GM18526 (cell line): ENCODE data around the gene PLCG2.

ENCODE experiments used
- POLR2A ChIP-seq: IDR thresholded peaks from 3 replicates; pipeline ENCODE4 v1.6.1; 2011; ENCODE audit not compliant: insufficient read length; ENCODE audit errors: extremely low read depth

The PLCG2 gene

DNA sequence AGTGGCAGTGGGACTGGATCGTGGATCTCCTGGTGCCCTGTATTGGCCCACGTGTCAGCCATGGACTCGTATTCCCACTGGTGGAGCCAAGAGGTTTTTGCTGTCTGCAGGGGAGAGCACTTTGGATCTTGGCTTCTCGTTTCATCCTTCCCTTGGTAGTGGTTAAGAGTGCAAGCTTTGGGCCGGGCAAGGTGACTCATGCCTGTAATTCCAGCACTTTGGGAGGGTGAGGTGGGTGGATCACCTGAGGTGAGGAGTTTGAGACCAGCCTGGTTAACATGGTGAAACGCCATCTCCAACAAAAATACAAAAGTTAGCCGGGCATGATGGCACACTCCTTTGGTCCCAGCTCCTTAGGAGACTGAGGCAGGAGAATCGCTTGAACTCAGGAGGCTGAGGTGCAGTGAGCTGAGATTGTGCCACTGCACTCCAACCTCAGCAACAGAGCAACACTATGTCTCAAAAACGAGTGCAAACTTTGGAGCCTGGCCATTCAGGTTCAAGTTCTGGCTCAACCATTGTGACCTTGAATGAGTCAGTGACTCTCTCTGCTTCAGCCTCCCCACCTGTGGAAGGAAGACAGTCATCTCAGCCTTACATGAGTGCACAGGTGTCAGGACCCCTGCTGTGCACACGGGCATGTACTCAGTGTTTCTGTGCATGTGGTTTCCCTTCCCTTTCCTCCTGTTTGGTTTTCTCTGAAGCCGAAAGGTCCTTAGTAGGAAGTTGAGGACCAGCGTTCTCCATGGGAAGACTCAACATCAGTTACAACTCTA is 57.4 kb downstream of the PLCG2 start:
- no peak for TF ChIP-seq POLR2A

DNA sequence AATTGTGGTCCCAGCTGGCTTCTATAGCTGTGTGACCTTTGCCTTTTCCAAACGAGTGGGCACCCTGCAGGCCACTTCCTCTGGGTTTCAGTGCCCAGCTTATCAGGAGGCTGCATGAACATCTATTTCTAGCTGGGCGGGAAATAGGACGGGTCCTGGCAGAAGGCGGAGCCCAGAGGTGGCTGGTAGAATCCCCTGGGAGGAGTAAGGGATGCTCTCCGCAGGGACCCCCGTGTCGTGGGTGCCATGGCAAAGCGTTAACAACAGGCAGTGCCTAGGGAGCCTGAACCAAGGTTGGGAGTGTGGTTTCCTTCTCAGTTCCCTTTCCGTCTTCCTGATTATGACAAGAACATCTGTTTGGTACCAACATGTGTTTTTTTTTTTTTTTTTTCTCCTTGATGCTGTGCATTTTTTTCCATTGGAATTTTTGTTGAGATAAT is 58.2 kb downstream of the PLCG2 start:
- TF ChIP-seq POLR2A, result no peak

DNA sequence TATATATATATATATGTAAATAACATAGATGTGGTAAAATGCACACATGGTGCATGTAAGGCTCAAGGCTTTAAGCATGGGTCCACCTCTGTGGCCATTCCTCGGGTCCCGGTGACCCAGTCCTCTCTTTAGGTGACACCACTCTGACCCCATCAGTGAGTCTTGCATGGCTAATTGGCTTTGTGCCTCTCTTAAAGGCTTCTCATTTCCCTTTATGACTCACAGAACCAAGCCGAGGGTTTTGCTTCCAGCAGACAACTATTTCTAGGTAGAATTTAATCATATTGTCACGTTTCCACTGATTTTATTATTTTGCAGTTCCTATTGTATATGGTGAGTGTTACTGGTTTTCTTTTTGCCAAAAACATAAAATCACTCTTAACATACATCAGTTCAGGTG is 59.7 kb downstream of the PLCG2 start:
- TF ChIP-seq POLR2A, result no peak

DNA sequence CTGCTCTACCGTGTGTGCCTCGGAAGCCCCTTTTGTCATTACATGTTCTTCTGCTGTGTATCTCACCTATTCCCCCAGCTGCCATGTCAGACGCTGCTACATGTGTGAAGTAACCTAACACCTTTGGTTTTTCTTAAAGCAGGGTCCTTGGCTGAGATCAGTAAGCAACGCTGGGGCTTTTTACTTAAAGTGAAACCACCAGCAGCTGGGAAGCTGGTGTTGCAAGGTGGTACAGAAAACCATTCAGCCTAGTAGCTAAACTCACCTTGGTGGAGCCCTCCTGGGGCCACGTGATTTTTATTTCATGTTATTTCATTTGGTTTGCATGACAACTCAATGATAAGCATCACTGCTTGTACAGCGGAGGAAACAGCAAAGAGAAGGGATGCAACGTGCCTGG is 62.6 kb downstream of the PLCG2 start:
- TF ChIP-seq POLR2A, result no peak

DNA sequence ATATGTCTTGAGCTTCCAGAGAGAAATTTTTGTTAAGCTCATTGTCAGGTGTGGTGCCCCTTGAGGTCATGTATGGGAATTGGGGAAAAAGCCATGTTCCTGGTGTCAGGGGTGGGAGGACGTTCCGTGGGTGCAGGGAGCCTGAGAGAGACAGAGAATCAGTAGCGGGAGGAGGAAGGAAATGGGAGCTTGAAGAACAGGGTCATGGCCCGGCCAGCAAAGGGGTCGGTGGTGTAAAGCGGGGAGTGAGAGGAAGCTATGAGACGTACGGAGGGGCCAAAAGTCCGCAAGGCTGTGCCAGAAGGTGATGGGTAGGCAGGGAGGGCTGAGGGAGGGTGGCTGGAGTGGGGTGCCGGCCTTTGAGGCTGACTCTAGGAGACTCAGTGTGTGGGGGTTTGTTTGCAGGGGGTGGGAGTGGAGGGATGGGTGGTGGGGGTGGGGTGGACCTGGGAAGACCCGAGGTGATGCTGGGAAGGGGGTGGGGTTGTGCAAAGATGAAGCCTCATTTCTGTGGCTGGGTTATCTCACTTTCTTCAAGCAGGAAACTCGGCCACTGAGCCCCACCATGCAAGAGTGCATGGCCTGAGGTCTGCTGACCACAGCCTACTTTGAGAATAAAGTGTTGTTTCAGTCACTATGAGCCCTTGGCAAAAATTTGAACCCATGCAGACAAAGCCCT is 63.6 kb downstream of the PLCG2 start:
- no peak for TF ChIP-seq POLR2A

DNA sequence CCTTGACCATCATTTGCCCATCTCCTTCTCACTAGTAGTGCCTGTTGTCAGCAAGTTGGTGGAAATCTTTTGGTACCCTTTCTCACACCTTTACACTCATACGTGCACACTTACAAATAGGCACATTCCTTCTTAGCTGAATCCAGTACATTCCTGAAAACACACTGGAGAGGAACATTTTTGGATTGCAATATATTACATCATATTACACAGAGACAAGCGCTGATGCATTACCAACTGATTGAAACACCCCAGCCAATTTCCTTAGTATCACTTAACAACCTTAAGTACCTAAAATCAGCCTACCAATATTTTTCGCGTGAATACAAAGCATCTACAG is 64.1 kb downstream of the PLCG2 start:
- no peak for TF ChIP-seq POLR2A

DNA sequence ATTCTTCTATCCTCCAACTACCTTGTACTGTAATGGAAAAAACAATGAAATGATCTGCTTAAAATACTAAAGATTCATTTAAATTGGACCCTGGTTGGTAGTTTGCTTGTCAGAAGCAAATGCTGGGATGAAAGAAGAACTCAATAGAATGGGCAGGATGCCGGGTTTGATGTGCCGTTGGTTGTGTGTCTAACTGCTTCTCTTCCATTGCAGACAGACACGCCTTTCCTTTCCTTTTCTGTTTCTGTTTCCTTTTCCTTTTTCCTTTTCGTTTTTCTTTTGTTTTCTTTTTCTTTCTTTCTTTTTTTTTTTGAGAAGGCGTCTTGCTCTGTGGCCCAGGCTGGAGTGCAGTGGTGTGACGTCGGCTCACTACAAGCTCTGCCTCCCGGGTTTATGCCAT is 64.6 kb downstream of the PLCG2 start:
- no peak for TF ChIP-seq POLR2A

DNA sequence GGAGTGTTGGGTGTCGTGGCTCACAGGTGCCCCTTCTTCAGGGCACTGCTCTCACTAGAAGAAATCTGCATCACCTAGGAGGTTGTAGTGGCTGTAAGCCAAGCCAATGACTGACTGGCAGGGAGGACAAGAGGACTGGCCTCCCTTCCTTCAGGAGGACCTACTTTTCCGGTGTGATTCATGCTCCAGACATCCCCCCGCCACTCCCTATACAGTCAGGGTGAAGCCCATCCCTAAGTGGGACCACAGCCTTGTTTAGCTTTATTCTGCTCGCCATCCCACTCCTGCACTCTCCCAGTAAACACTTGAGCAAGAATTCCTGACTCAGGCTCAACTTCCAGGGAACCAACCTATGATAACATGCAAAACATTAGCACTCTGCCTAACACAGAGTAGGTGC is 67.0 kb downstream of the PLCG2 start:
- no peak for TF ChIP-seq POLR2A

DNA sequence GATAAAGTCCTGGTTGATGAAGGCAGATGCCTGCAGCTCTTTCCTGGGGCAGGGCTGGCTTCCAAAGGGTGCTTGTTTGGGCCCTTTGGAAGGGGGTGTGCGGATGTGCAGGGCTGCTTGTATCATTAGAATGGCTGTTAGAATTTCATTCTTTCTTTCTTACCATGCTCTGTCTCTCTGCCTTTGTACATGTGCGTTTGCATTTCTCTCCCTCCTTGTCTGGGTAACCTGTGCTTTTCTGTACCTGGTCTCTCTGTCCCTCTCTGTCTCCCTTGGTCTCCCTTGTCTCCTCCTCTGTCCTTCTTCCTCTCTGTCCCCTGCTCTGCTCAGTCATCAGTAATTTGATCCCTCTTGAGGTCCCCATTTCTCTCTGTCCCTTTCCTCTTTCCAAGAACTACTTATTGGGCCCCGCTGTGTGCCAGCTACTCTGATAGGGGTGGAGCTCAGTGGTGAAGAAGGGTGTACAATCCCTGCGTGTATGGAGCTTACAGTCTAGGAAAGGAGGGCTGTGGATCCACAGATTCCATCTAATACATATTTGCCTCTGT is 69.3 kb downstream of the PLCG2 start:
- no peak for TF ChIP-seq POLR2A

DNA sequence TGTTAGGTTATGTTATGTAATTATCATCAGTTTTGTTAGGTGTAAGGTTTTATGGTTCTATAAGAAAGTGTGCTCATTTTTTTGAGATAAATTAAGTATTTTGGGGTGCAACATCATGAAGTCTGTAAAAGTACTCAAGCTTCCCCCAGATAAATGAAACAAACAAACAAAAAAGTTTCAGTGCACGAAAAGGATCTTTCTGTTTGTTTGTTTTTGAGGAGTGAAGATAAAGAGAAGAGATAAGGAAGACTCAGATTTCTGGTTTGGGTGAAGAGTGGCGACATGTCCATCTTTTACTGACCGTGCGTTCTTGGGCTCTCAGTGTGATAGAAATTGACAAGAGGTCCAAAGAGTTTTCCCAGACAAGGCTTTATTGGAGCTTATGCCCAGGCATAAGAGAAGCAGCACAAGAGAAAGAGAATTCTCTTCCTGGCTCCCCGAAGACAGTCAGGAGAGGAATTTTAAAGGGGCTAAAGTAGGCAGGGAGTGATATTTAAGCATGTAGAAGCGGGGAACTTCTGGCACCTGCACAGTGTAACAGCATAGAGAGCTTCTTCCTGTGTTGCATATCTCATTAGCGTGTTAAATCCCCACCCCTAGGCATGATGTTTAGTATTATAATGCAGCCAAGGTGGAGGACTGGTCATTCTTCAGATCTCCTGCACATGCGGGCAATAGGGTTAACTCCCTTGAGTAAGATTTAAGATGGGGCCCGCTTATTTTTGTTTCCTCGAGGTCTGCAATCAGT is 71.3 kb downstream of the PLCG2 start:
- TF ChIP-seq POLR2A, result no peak

DNA sequence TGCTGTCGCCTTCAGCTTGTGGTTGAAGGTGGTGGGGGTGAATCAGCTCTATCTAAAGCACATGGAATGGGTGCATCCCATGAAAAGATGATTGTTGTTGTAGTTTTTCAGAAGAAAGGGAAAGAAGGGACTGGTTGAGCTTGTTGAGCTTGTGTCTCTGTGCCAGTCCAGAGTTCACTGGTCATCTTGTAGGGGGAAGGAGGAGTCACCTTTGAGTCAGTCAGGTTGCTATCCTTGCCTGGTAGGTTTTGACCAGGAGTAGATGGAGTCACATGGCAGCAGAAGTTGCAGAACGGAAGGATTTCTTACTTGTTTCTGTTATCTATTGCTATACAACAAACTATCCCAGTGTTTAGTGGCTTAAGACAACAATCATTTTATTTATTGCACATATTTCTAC is 73.3 kb downstream of the PLCG2 start:
- TF ChIP-seq POLR2A, result no peak

DNA sequence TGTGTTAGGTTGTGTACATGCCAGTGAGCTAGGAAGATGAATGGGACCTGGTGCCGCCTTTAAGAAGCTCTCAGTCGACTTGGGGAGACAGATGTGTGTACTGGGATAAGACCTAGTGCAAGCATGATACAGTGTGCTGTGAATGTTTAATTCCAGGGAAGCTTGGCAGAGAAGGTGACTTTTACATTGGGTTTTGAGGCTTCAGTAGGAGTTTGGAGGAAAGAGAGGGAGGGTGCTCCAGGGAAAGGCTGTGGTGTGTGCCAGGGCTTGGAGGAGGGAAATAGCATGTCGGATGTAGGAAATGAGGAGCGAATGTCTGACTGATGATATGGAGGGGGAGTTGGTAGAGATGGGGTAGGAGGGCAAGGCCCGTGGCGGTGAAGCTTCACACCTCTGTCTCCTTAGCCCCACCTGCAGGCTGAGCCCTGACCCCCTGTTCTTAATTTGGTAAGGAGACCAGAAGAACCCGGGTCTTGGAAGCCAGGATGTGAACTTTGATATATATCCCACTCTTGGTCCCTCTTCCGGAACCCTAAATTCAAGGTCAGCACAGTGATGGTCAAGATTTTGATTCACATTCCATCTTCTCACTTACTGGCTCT is 76.6 kb downstream of the PLCG2 start:
- no peak for TF ChIP-seq POLR2A

DNA sequence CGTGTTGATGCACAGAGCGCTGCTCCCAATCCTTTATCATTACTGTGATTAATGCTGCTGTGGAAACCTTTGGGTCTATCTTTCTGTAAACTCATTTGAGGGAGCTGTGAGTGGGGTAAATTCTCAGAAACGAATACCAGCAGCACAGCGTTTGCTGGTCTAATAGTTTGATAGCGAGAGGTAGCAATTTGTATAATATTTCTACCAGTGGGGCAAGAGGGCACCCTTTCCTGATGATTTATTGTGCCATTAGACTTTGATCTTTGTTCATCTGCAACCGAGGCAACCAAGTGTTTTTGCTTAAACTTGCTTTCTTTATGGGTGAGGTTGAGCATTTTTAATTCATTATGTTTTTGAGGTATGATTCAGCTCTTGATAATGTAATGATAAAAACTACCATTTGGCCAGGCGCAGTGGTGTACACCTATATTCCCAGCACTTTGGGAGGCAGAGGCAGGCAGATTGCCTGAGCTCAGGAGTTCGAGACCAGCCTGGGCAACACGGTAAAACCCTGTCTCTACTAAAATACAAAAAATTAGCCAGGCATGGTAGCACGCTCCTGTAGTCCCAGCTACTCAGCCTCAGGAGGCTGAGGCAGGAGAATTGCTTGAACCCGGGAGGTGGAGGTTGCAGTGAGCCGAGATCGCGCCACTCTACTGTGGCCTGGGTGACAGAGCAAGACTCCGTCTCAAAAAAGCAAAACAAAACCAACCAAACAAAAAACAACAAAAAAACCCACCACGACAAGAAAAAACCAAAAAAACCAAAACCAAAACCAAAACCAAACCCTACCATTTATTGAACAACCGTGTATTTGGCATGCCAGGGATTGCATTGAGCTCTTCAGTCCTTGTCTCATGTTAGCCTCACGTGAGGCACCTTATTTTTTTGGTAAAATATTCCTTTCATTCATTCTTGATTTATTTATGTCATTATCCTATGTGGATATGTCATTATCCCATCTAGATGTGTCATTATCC is 81.5 kb downstream of the PLCG2 start:
- TF ChIP-seq POLR2A, result no peak

DNA sequence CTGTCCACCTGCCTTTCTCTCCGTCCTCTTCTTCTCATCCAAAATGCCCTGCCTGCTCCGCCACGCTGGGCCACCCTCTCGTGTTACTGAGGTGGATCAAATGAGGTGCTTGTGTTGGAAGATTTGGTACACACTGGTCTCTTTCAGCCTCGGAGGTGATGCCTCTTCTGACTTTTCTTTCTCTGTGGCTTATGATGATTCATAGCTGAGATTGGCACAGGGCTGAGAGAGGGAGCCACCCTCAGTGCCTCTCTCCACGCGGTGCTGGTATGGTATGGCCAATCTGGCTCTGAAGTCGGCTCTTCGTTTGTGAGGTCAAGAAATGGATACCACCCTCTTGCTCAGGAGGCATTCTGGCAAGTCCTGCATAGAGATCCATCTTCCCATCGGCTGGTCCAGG is 82.4 kb downstream of the PLCG2 start:
- TF ChIP-seq POLR2A, result no peak
